ENCODE measurements around the gene CARTPT. TPM values are rescaled to one million over a fixed set of nuclear protein-coding genes. Genes with fewer than 3 reads are reported as not detected.

Gene CARTPT
- total RNA-seq, 1 experiment from 2014 or later = not detected

DNA sequence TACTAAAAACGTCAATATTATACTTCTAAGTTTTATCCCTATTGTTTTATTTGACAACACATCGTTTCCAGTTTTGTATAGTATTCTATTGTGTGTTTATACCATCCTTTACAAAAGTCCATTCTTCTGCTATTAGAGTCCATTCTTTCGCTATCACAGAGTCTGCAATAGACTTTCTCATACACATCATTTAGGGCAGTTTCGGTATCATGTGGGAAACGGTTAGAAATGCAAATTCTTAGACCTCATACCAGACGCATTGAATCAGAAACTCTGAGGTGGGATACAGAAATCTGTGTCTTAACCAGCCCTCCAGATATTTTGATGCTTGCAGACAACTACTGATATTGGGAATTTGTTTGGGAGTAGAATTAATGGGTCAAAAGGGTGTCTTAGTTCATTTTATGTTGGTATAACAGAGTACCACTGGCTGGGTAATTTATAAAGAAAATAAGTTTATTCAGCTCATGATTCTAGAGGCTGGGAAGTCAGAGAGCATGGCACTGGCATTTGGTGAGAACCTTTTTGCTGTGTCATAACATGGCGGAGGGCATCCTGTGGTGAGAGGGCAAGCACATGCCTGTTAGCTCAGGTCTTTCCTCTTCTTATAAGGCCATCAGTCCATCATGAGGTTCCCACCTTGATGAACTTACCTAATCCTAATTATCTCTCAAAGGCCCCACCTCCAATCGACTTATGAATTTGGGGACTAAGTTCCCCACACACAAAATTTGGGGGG, 21.1 kb downstream of the CARTPT start:
- Histone ChIP-seq H3K9me2 (ENCODE audit: insufficient read depth) (no peaks in the 10 kb centered on the region), H3K4me2 (ENCODE audit: low read length) (no peak overlapping the region), H3K4me3 (replicated peaks in 1 of 2; ENCODE audit: low read depth in 1 of 2, low read length in 2 of 2) (no peak overlapping the region), H2AFZ (ENCODE audit: low read depth, low read length, poor library complexity, severe bottlenecking) (peak overlapping the region; percentile 79), H3K27ac (ENCODE audit: low read depth, low read length) (no peak overlapping the region), H4K20me1 (ENCODE audit: insufficient read depth) (no peaks in the 10 kb centered on the region), H3K9me3 (ENCODE audit: control insufficient read depth in 1 of 2, insufficient read depth in 1 of 2, low read depth in 1 of 2, low read length in 2 of 2) (no peaks in the 10 kb centered on the region), H3K79me2 (ENCODE audit: insufficient read depth, low read length) (no peaks in the 10 kb centered on the region), H3K36me3 (ENCODE audit: control insufficient read depth in 1 of 2, insufficient read depth in 2 of 2, low read length in 2 of 2) (no peaks in the 10 kb centered on the region), H3K9ac (ENCODE audit: low read length) (no peak overlapping the region), H3K27me3 (ENCODE audit: insufficient read depth, low read length) (no peaks in the 10 kb centered on the region), H3K4me1 (ENCODE audit: control insufficient read depth in 1 of 2, insufficient read depth in 2 of 2, low read length in 2 of 2) (no peaks in the 10 kb centered on the region)
- ATAC-seq (no peak), DNase-seq (ENCODE audit: low read depth, low spot score) (no peak)
- POLR2A ChIA-PET = no interaction called here
- RAD21 ChIA-PET (ENCODE audit: low non-redundant PET in 1 of 2, low total read pairs in 2 of 2, uncharacterized antibody in 2 of 2, unreplicated experiment in 2 of 2) = no interaction called here
- CTCF ChIA-PET = no interaction called here
- BruUV-seq (replicated peaks) = no TSS peak
- intact Hi-C loops (cut with micrococcal nuclease) = no loop called here
- TF ChIP-seq ZFX (IDR thresholded peaks at IDR 0.05) (no peak), YY1 (IDR thresholded peaks at IDR 0.05; ENCODE audit: extremely low read depth, insufficient replicate concordance, low read depth, low read length) (no peak), EGR1 (IDR thresholded peaks at IDR 0.05; ENCODE audit: low read depth) (no peak), CBX3 (IDR thresholded peaks at IDR 0.05; ENCODE audit: low read depth) (no peak), EZH2 (IDR thresholded peaks at IDR 0.05) (no peak), JUND (IDR thresholded peaks at IDR 0.05) (no peak), CEBPB (IDR thresholded peaks at IDR 0.05; ENCODE audit: low read depth) (no peak), POLR2A (IDR thresholded peaks at IDR 0.05; ENCODE audit: borderline replicate concordance, extremely low read depth, insufficient read depth, insufficient read length) (no peak), FOSL1 (IDR thresholded peaks at IDR 0.05; ENCODE audit: low read depth) (no peak), RAD21 (IDR thresholded peaks at IDR 0.05; ENCODE audit: low read depth) (no peak), SIN3A (IDR thresholded peaks at IDR 0.05; ENCODE audit: low read depth) (no peak), TCF7L2 (IDR thresholded peaks at IDR 0.05; ENCODE audit: borderline replicate concordance, extremely low read depth, insufficient read depth, insufficient read length) (no peak), ELF1 (IDR thresholded peaks at IDR 0.05; ENCODE audit: borderline replicate concordance, low read depth) (no peak), POLR2AphosphoS5 (IDR thresholded peaks at IDR 0.05; ENCODE audit: low read depth, low read length) (no peak)
- TF ChIP-seq, protein P1, sequence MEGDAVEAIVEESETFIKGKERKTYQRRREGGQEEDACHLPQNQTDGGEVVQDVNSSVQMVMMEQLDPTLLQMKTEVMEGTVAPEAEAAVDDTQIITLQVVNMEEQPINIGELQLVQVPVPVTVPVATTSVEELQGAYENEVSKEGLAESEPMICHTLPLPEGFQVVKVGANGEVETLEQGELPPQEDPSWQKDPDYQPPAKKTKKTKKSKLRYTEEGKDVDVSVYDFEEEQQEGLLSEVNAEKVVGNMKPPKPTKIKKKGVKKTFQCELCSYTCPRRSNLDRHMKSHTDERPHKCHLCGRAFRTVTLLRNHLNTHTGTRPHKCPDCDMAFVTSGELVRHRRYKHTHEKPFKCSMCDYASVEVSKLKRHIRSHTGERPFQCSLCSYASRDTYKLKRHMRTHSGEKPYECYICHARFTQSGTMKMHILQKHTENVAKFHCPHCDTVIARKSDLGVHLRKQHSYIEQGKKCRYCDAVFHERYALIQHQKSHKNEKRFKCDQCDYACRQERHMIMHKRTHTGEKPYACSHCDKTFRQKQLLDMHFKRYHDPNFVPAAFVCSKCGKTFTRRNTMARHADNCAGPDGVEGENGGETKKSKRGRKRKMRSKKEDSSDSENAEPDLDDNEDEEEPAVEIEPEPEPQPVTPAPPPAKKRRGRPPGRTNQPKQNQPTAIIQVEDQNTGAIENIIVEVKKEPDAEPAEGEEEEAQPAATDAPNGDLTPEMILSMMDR (IDR thresholded peaks at IDR 0.05 in 2 of 3, conservative IDR thresholded peaks at IDR 0.05 in 1 of 3; ENCODE audit: borderline replicate concordance in 1 of 3, insufficient read depth in 1 of 3, low read depth in 2 of 3, low read length in 2 of 3) = no peak
- TF ChIP-seq, protein P2, sequence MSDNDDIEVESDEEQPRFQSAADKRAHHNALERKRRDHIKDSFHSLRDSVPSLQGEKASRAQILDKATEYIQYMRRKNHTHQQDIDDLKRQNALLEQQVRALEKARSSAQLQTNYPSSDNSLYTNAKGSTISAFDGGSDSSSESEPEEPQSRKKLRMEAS (IDR thresholded peaks at IDR 0.05) = no peak
- TF ChIP-seq, protein P3, sequence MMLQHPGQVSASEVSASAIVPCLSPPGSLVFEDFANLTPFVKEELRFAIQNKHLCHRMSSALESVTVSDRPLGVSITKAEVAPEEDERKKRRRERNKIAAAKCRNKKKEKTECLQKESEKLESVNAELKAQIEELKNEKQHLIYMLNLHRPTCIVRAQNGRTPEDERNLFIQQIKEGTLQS (IDR thresholded peaks at IDR 0.05) = no peak

Measured in HCT116 (cell line).